Prostate gland (tissue), 2 donors: ENCODE measurements around the gene MESP2. TPM values are rescaled to one million over a fixed set of nuclear protein-coding genes. Genes with fewer than 3 reads are reported as not detected.

Experiments
- DNase-seq: peaks from one replicate; pipeline ENCODE4 v3.0.0-alpha.2; 2019; ENCODE audit warnings: low spot score
- H3K27ac ChIP-seq, 2 donors: fragments of 200-600 bp; sonication (generic); 2 replicates each; pipeline ENCODE4 v1.5.1; 2017 to 2019
- H3K27me3 ChIP-seq: fragments of 200-600 bp; sonication (generic); replicated peaks from 2 replicates; pipeline ENCODE4 v1.5.1; 2019; ENCODE audit not compliant: insufficient read depth
- H3K36me3 ChIP-seq, 2 donors: fragments of 200-600 bp; sonication (generic); 1 replicate in 1 of 2; 2 replicates in 1 of 2; pipeline versions ENCODE4 v1.5.1 to v1.8.1; 2017 to 2019
- H3K4me1 ChIP-seq: fragments of 200-600 bp; sonication (generic); replicated peaks from 2 replicates; pipeline ENCODE4 v1.5.1; 2019
- H3K4me3 ChIP-seq, 2 donors: fragments of 200-600 bp; sonication (generic); 2 replicates each; pipeline ENCODE4 v1.5.1; 2017 to 2019
- H3K9me3 ChIP-seq: fragments of 200-600 bp; sonication (generic); 2 replicates; pipeline ENCODE4 v1.5.1; 2017
- CTCF ChIP-seq, 4 experiments: fragments of 200-600 bp in 2 of 4; fragments of 450-650 bp in 2 of 4; sonication (generic) in 2 of 4; IDR thresholded peaks; 1 replicate in 3 of 4; 2 replicates in 1 of 4; pipeline ENCODE4 v1.5.1; 2016 to 2019; ENCODE audit warnings: antibody characterized with exemption in 4 of 4, mild to moderate bottlenecking in 2 of 4, moderate library complexity in 2 of 4
- POLR2A ChIP-seq: fragments of 450-650 bp; IDR thresholded peaks from one replicate; pipeline ENCODE4 v1.6.1; 2016; ENCODE audit warnings: antibody characterized with exemption, mild to moderate bottlenecking
- POLR2AphosphoS5 ChIP-seq: sonication (generic); formaldehyde crosslinking; IDR thresholded peaks from one replicate; pipeline ENCODE4 v1.6.1; 2017; ENCODE audit warnings: antibody characterized with exemption
- WGBS: methylation state at CpG from one replicate; pipeline ENCODE4 v1.1.5; 2018; 5-methylcytosine and 5-hydroxymethylcytosine counted together
- intact Hi-C: fragments of 100-400 bp; cut with DNase I; formaldehyde crosslinking; loops from one replicate; pipeline ENCODE4 v1.14.2; 2022
- total RNA-seq, 2 donors: library from RNA; depleted of rRNA; stranded (reverse); fragments of >200 nt; gene quantifications; one replicate each; pipeline ENCODE4 v1.1.0, GENCODE V29; 2016

MESP2 gene
- total RNA-seq, 2 donors from 2014 or later = 1.4 TPM; not detected in 1

- Histone ChIP-seq H3K4me1 (no peaks in the 10 kb centered on the region), H3K36me3 (no peaks in the 10 kb centered on the region), H3K27ac (no peak overlapping the region), H3K9me3 (no peaks in the 10 kb centered on the region), H3K27me3 (no peaks in the 10 kb centered on the region), H3K4me3 (no peak overlapping the region)
- 64% methylated on average over 4 of the region's 4 CpGs for WGBS
- no peak for DNase-seq
- intact Hi-C loops = no loop called here
- TF ChIP-seq CTCF (IDR thresholded peaks at IDR 0.05) (no peak), POLR2A (no peak), POLR2AphosphoS5 (no peak)
These were observed 40.4 kb upstream of the MESP2 start for GRCh38 chr15:89735773-89736172.

- no peaks in the 10 kb centered on the region for H3K27me3 ChIP-seq
- DNase-seq = peak; percentile 75
- no peak overlapping the region for H3K4me3 ChIP-seq
- peak overlapping the region; percentile 15 to 57 for H3K27ac ChIP-seq
- intact Hi-C loops = loop anchor here (10.0 kb wide), 1 partner anchor 95 kb away; no protein-coding TSS in a partner anchor
- H3K9me3 ChIP-seq = no peaks in the 10 kb centered on the region
- 7% methylated on average over 8 of the region's 8 CpGs for WGBS
- TF ChIP-seq CTCF (IDR thresholded peaks at IDR 0.05) (peak; percentile 84 to 93 (median 90)), POLR2AphosphoS5 (peak; percentile 57), POLR2A (no peak)
- no peaks in the 10 kb centered on the region for H3K4me1 ChIP-seq
- no peaks in the 10 kb centered on the region for H3K36me3 ChIP-seq
These were observed 36.0 kb upstream of the MESP2 start for GRCh38 chr15:89740137-89740536.

- WGBS = 86% methylated on average over 8 of the region's 8 CpGs
- no peak overlapping the region for H3K27ac ChIP-seq
- H3K9me3 ChIP-seq = no peaks in the 10 kb centered on the region
- no peak for DNase-seq
- TF ChIP-seq CTCF (IDR thresholded peaks at IDR 0.05) (no peak), POLR2AphosphoS5 (no peak), POLR2A (no peak)
- H3K27me3 ChIP-seq = no peaks in the 10 kb centered on the region
- peaks cover 6% of the 10 kb centered on the region for H3K4me1 ChIP-seq
- H3K36me3 ChIP-seq = no peaks in the 10 kb centered on the region
- H3K4me3 ChIP-seq = no peak overlapping the region
- intact Hi-C loops = loop anchor here (10.0 kb wide), 1 partner anchor 98 kb away; no protein-coding TSS in a partner anchor
These were observed 33.1 kb upstream of the MESP2 start for GRCh38 chr15:89743011-89743410.

- Histone ChIP-seq H3K27ac (no peak overlapping the region), H3K36me3 (no peaks in the 10 kb centered on the region), H3K9me3 (no peaks in the 10 kb centered on the region), H3K27me3 (no peaks in the 10 kb centered on the region), H3K4me3 (no peak overlapping the region), H3K4me1 (peaks cover 6% of the 10 kb centered on the region)
- TF ChIP-seq POLR2A = no peak
- no peak for TF ChIP-seq POLR2AphosphoS5
- no peak for TF ChIP-seq CTCF (IDR thresholded peaks at IDR 0.05)
- DNase-seq = no peak
- intact Hi-C loops = loop anchor here (10.0 kb wide), 1 partner anchor 99 kb away; no protein-coding TSS in a partner anchor
- WGBS = 82% methylated on average over 8 of the region's 8 CpGs
These were observed 32.5 kb upstream of the MESP2 start for GRCh38 chr15:89743594-89743993.

- intact Hi-C loops = loop anchor here (10.0 kb wide), 1 partner anchor 100 kb away; no protein-coding TSS in a partner anchor
- TF ChIP-seq POLR2A = no peak
- TF ChIP-seq CTCF (IDR thresholded peaks at IDR 0.05) = no peak
- no peak for TF ChIP-seq POLR2AphosphoS5
- no peaks in the 10 kb centered on the region for H3K36me3 ChIP-seq
- DNase-seq = no peak
- no peaks in the 10 kb centered on the region for H3K9me3 ChIP-seq
- peak overlapping the region; percentile 16 to 21 for H3K27ac ChIP-seq
- 79% methylated on average over 13 of the region's 13 CpGs for WGBS
- no peak overlapping the region for H3K4me3 ChIP-seq
- peaks cover 10% of the 10 kb centered on the region for H3K4me1 ChIP-seq
- H3K27me3 ChIP-seq = no peaks in the 10 kb centered on the region
These were observed 31.0 kb upstream of the MESP2 start for GRCh38 chr15:89745131-89745530.
